K562 (cell line): ENCODE results near the gene ABCD3. TPM values are rescaled to one million over a fixed set of nuclear protein-coding genes. Genes with fewer than 3 reads are reported as not detected.

Experiments used
- ATAC-seq: fragments of 200-7000 bp; cut with Tn5 transposase; 3 replicates; pipeline ENCODE4 v1.9.1; 2020; ENCODE audit warnings: moderate library complexity
- BruUV-seq: library from RNA; stranded (reverse); fragments of 400-500 nt; replicated peaks from 2 replicates; lab custom pipeline; 2021; lab: Mats Ljungman, UMichigan
- CTCF ChIA-PET: fragments of 300-600 bp; formaldehyde crosslinking; extraction: SDS; loops from one replicate; lab custom pipeline; 2021; ENCODE audit warnings: low intra/inter-chr PET ratio; lab: Yijun Ruan, JAX
- POLR2A ChIA-PET: fragments of 300-600, 350-650 bp; sonication (Branson Sonifier 250); formaldehyde crosslinking; extraction: SDS; loops from one replicate; lab custom pipeline; 2021; ENCODE audit warnings: antibody characterized with exemption, inconsistent platforms; lab: Yijun Ruan, JAX
- DNase-seq, 4 experiments: peaks; one replicate each; pipeline versions ENCODE4 v3.0.0 to v3.0.0-alpha.2; 2011 to 2018; ENCODE audit warnings: low spot score in 3 of 4, mixed read lengths in 3 of 4; ENCODE audit errors: extremely low read depth in 1 of 4
- FAIRE-seq: peaks from 2 replicates; lab custom pipeline; 2011; peaks lifted over from hg19 to GRCh38; lab: Jason Lieb, UNC
- H2AFZ ChIP-seq: 2 replicates; pipeline ENCODE4 v1.6.0; 2011; ENCODE audit warnings: low read depth, low read length, control low read depth, inconsistent platforms
- H3K27ac ChIP-seq: fragments of 200-600 bp; 3 replicates; pipeline ENCODE4 v1.8.0; 2011; ENCODE audit warnings: low read depth, mild to moderate bottlenecking, control low read depth, inconsistent platforms, low read length, moderate library complexity, mixed read lengths; ENCODE audit errors: extremely low read depth
- H3K27me3 ChIP-seq, 2 experiments: fragments of 300-600 bp in 1 of 2; 2 replicates in 1 of 2; 3 replicates in 1 of 2; pipeline versions ENCODE4 v1.6.0 to v1.8.0; 2011; ENCODE audit warnings: inconsistent platforms in 2 of 2, low read length in 2 of 2, mild to moderate bottlenecking in 1 of 2, mixed read lengths in 1 of 2, moderate library complexity in 1 of 2; ENCODE audit not compliant: control insufficient read depth in 2 of 2, insufficient read depth in 2 of 2
- H3K36me3 ChIP-seq: fragments of 300-600 bp; 3 replicates; pipeline ENCODE4 v1.8.0; 2011; ENCODE audit warnings: mild to moderate bottlenecking, low read length, inconsistent platforms; ENCODE audit not compliant: control insufficient read depth, insufficient read depth
- H3K4me1 ChIP-seq, 2 experiments: fragments of 200-600 bp in 1 of 2; replicated peaks in 1 of 2; 2 replicates in 1 of 2; 3 replicates in 1 of 2; pipeline versions ENCODE4 v1.5.1 to v1.8.0; 2011; ENCODE audit warnings: inconsistent platforms in 2 of 2, low read length in 2 of 2, mild to moderate bottlenecking in 1 of 2, mixed read lengths in 1 of 2, moderate library complexity in 1 of 2; ENCODE audit not compliant: control insufficient read depth in 2 of 2, insufficient read depth in 2 of 2
- H3K4me2 ChIP-seq: 2 replicates; pipeline ENCODE4 v1.6.1; 2011; ENCODE audit warnings: low read length, control low read depth, inconsistent platforms, mixed read lengths; ENCODE audit not compliant: insufficient read depth
- H3K4me3 ChIP-seq: fragments of 200-600 bp; sonication (generic), shearing (Covaris generic); 2 replicates; pipeline ENCODE4 v1.5.1; 2016; ENCODE audit warnings: control low read depth, inconsistent platforms
- H3K79me2 ChIP-seq: fragments of 200-600 bp; 3 replicates; pipeline ENCODE4 v1.8.0; 2011; ENCODE audit warnings: low read length, inconsistent platforms; ENCODE audit not compliant: control insufficient read depth, insufficient read depth
- H3K9ac ChIP-seq, 2 experiments: 2 replicates each; pipeline versions ENCODE4 v1.6.0 to v1.6.1; 2011; ENCODE audit warnings: low read depth in 2 of 2, low read length in 2 of 2, control low read depth in 1 of 2, inconsistent platforms in 1 of 2, mild to moderate bottlenecking in 1 of 2, mixed read lengths in 1 of 2; ENCODE audit not compliant: insufficient read depth in 1 of 2
- H3K9me1 ChIP-seq: one replicate; pipeline ENCODE4 v1.6.0; 2011; ENCODE audit warnings: inconsistent platforms, mild to moderate bottlenecking, low read length, moderate library complexity; ENCODE audit not compliant: control insufficient read depth, insufficient read depth
- H3K9me3 ChIP-seq: replicated peaks from 2 replicates; pipeline ENCODE4 v1.5.1; 2011; ENCODE audit warnings: low read depth, low read length, inconsistent platforms; ENCODE audit not compliant: control insufficient read depth, insufficient read depth
- H4K20me1 ChIP-seq: replicated peaks from 2 replicates; pipeline ENCODE4 v1.6.1; 2011; ENCODE audit warnings: low read length, inconsistent platforms, mixed read lengths; ENCODE audit not compliant: control insufficient read depth, insufficient read depth
- ARID2 ChIP-seq: fragments of 450-650 bp; IDR thresholded peaks from 2 replicates; pipeline ENCODE4 v1.6.1; 2017; ENCODE audit warnings: antibody characterized with exemption, mild to moderate bottlenecking
- RAD21 ChIP-seq, 2 experiments: fragments of 250-450 bp in 1 of 2; fragments of 450-650 bp in 1 of 2; sonication (Bioruptor Pico) in 1 of 2; formaldehyde crosslinking in 1 of 2; IDR thresholded peaks in 1 of 2; conservative IDR thresholded peaks in 1 of 2; 2 replicates each; pipeline versions ENCODE4 v1.4.0 to v1.8.0; 2020 to 2022; ENCODE audit warnings: mild to moderate bottlenecking in 2 of 2, moderate library complexity in 1 of 2
- SMC3 ChIP-seq: conservative IDR thresholded peaks from 2 replicates; pipeline ENCODE4 v1.6.1; 2011; ENCODE audit warnings: low read depth, low read length, improper control_type of control experiment; ENCODE audit not compliant: insufficient read depth
- ZNF77 ChIP-seq: fragments of 250-450 bp; sonication (Bioruptor Pico); IDR thresholded peaks from 2 replicates; pipeline ENCODE4 v1.5.0; 2020
- WGBS: fragments of 100-300 bp; shearing (Covaris generic); methylation state at CpG from one replicate; pipeline ENCODE4 v1.1.6; 2016; ENCODE audit warnings: low coverage, mixed read lengths; ENCODE audit not compliant: insufficient coverage; ENCODE audit errors: missing lambda C conversion rate; 5-methylcytosine and 5-hydroxymethylcytosine counted together
- in situ Hi-C: fragments of 300-500 bp; cut with MboI; formaldehyde crosslinking; loops from 4 replicates; pipeline ENCODE4 v1.15.0; 2018; ENCODE audit warnings: inconsistent platforms, mixed read lengths
- intact Hi-C: fragments of 100-400 bp; cut with micrococcal nuclease; formaldehyde crosslinking; loops from 2 replicates; pipeline ENCODE4 v1.14.2; 2022
- polyA plus RNA-seq, 8 experiments: library from polyadenylated mRNA; depleted of rRNA in 4 of 8; stranded (reverse) in 5 of 8; unstranded in 3 of 8; fragments of >200 nt; fragmentation: Nextera tagmentation in 2 of 8; fragmentation: Illumina TruSeq in 1 of 8; extraction: Ambion mirVana in 2 of 8; extraction: Trizol in 1 of 8; gene quantifications; 2 replicates each; pipeline versions ENCODE4 v1.2.1 to v1.2.3, GENCODE V29; 2011 to 2014; ENCODE audit warnings: inconsistent platforms in 1 of 8, missing spikeins in 1 of 8
- total RNA-seq, 7 experiments: library from RNA; depleted of rRNA in 6 of 7; stranded (reverse); fragments of >200 nt in 6 of 7; fragmentation: Illumina TruSeq in 2 of 7; extraction: Trizol in 2 of 7; gene quantifications; 2 replicates each; pipeline versions ENCODE4 v1.2.1 to v1.2.3, GENCODE V29; 2011 to 2021; ENCODE audit warnings: low replicate concordance in 1 of 7
- TF ChIP-seq, protein P1 (sequence below): sonication (generic); formaldehyde crosslinking; IDR thresholded peaks from 2 replicates; pipeline ENCODE4 v1.8.0; 2022; ENCODE audit warnings: mild to moderate bottlenecking, low read depth, missing genetic modification reagents
- TF ChIP-seq, protein P2 (sequence below), 3 experiments: IDR thresholded peaks in 2 of 3; conservative IDR thresholded peaks in 1 of 3; 2 replicates each; pipeline ENCODE4 v1.5.1; 2011 to 2012; ENCODE audit warnings: low read length in 3 of 3, mild to moderate bottlenecking in 3 of 3, control low read depth in 2 of 3, improper control_type of control experiment in 1 of 3, inconsistent platforms in 1 of 3, low read depth in 1 of 3, mixed read lengths in 1 of 3, moderate library complexity in 1 of 3; ENCODE audit not compliant: insufficient read depth in 2 of 3
- TF ChIP-seq, protein P3 (sequence below): fragments of 450-650 bp; formaldehyde crosslinking; IDR thresholded peaks from 2 replicates; pipeline ENCODE4 v1.4.0; 2020; ENCODE audit warnings: mild to moderate bottlenecking, moderate library complexity

Gene ABCD3
- total and polyA plus RNA-seq, 9 of the 15 experiments (the other 6 are each of a cell fraction or from before 2014, with no cell fraction given): 11.0 to 30.7 (median 15.5) TPM

DNA sequence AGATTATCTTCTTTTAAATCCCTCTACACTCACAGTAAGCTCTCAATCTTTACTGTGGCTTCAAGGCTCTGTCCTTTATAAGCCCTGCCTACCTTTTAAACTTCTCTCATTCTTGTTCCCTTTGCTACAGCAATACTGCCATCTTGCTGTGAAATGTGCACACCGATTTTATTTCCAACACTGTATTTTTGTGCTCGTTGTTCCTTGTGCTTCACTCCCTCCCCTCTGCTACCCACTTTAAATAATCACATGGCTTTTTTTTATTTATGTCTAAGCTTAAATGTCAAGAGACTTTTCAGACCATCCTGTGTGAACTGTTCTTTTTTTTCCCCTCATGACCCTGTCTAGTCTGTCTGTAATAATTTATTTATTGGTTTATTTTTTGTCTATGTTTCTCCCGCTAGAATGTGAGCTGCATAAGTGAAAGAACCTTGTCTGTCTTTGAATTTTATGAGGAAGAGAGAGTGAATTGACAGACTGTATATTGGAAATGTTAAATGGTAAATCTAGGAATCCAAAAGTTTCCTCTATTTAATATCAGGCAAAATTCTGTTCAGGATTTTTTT, 45.7 kb downstream of the ABCD3 start:
- Histone ChIP-seq H3K9ac (no peak overlapping the region), H3K9me3 (no peaks in the 10 kb centered on the region), H3K36me3 (peaks cover 6% of the 10 kb centered on the region; the same call in 1 of the 3 replicates), H3K4me3 (no peak overlapping the region), H3K27me3 (no peaks in the 10 kb centered on the region), H4K20me1 (no peaks in the 10 kb centered on the region), H3K9me1 (no peaks in the 10 kb centered on the region), H3K4me1 (0 out of 5 replicates have a peak, but pooled peaks cover 0 to 2% of the 10 kb centered on the region in 2 experiments), H2AFZ (no peak overlapping the region), H3K4me2 (no peak overlapping the region), H3K79me2 (no peaks in the 10 kb centered on the region), H3K27ac (no peak overlapping the region)
- 30% methylated on average over 3 of the region's 3 CpGs for WGBS
- POLR2A ChIA-PET: interaction anchor here (0.6 to 0.8 kb wide), 2 partner anchors 11 to 402 kb away, joined by 3 read pairs; no protein-coding TSS in a partner anchor
- no TSS peak for BruUV-seq
- FAIRE-seq (no peak), DNase-seq (peak; percentile 14 to 52 (median 24)), ATAC-seq (peak; percentile 92)
- in situ Hi-C loops (loop anchor here (10.0 kb wide), 1 partner anchor 419 kb away; no protein-coding TSS in a partner anchor), intact Hi-C loops (loop anchor here (1.0 to 5.0 kb wide), 4 partner anchors 68 to 427 kb away; no protein-coding TSS in a partner anchor)
- CTCF ChIA-PET: interaction anchor here (0.6 to 1.7 kb wide), 5 partner anchors 67 to 1048 kb away, joined by 3 to 11 read pairs (median 3); no protein-coding TSS in a partner anchor
- peak; percentile 61; the same call in 1 of the 2 replicates for TF ChIP-seq ARID2
- TF ChIP-seq SMC3: peak; percentile 34; the same call in 1 of the 2 replicates
- TF ChIP-seq, protein P1, sequence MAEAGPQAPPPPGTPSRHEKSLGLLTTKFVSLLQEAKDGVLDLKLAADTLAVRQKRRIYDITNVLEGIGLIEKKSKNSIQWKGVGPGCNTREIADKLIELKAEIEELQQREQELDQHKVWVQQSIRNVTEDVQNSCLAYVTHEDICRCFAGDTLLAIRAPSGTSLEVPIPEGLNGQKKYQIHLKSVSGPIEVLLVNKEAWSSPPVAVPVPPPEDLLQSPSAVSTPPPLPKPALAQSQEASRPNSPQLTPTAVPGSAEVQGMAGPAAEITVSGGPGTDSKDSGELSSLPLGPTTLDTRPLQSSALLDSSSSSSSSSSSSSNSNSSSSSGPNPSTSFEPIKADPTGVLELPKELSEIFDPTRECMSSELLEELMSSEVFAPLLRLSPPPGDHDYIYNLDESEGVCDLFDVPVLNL (CRISPR knock-in tag): no peak
- TF ChIP-seq, protein P2, sequence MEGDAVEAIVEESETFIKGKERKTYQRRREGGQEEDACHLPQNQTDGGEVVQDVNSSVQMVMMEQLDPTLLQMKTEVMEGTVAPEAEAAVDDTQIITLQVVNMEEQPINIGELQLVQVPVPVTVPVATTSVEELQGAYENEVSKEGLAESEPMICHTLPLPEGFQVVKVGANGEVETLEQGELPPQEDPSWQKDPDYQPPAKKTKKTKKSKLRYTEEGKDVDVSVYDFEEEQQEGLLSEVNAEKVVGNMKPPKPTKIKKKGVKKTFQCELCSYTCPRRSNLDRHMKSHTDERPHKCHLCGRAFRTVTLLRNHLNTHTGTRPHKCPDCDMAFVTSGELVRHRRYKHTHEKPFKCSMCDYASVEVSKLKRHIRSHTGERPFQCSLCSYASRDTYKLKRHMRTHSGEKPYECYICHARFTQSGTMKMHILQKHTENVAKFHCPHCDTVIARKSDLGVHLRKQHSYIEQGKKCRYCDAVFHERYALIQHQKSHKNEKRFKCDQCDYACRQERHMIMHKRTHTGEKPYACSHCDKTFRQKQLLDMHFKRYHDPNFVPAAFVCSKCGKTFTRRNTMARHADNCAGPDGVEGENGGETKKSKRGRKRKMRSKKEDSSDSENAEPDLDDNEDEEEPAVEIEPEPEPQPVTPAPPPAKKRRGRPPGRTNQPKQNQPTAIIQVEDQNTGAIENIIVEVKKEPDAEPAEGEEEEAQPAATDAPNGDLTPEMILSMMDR (IDR thresholded peaks at IDR 0.05 in 2 of 3, conservative IDR thresholded peaks at IDR 0.05 in 1 of 3; ENCODE audit: insufficient read depth in 2 of 3, low read depth in 1 of 3, low read length in 3 of 3): peak; percentile 58 to 81 (median 68); a peak in 5 of 6 replicates
- no peak for TF ChIP-seq ZNF77 (CRISPR knock-in tag)
- TF ChIP-seq, protein P3, sequence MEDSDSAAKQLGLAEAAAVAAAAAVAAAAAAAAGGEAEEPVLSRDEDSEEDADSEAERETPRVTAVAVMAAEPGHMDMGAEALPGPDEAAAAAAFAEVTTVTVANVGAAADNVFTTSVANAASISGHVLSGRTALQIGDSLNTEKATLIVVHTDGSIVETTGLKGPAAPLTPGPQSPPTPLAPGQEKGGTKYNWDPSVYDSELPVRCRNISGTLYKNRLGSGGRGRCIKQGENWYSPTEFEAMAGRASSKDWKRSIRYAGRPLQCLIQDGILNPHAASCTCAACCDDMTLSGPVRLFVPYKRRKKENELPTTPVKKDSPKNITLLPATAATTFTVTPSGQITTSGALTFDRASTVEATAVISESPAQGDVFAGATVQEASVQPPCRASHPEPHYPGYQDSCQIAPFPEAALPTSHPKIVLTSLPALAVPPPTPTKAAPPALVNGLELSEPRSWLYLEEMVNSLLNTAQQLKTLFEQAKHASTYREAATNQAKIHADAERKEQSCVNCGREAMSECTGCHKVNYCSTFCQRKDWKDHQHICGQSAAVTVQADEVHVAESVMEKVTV (CRISPR knock-in tag): peak; percentile 84
- TF ChIP-seq RAD21 (CRISPR knock-in tag; conservative IDR thresholded peaks at IDR 0.05 in 1 of 2, IDR thresholded peaks at IDR 0.05 in 1 of 2): peak; percentile 87
